IPS-18a (cell line): Measurements from ENCODE around the gene RETREG2.

Source experiments
- H3K27ac ChIP-seq: one replicate; pipeline ENCODE4 v1.5.1; 2013; ENCODE audit warnings: low read length
- H3K27me3 ChIP-seq: one replicate; pipeline ENCODE4 v1.6.1; 2013; ENCODE audit warnings: mild to moderate bottlenecking, low read length; ENCODE audit not compliant: control insufficient read depth, insufficient read depth
- H3K36me3 ChIP-seq: one replicate; pipeline ENCODE4 v1.6.1; 2013; ENCODE audit warnings: low read depth, low read length; ENCODE audit not compliant: control insufficient read depth
- H3K4me1 ChIP-seq: one replicate; pipeline ENCODE4 v1.6.1; 2013; ENCODE audit warnings: low read depth, low read length; ENCODE audit not compliant: control insufficient read depth
- H3K4me3 ChIP-seq: one replicate; pipeline ENCODE4 v1.5.1; 2013; ENCODE audit warnings: low read length
- H3K9ac ChIP-seq: one replicate; pipeline ENCODE4 v1.6.1; 2013; ENCODE audit warnings: mild to moderate bottlenecking, low read length, moderate library complexity
- H3K9me3 ChIP-seq: one replicate; pipeline ENCODE4 v1.6.1; 2013; ENCODE audit warnings: low read depth, low read length; ENCODE audit not compliant: control insufficient read depth

The RETREG2 gene

DNA sequence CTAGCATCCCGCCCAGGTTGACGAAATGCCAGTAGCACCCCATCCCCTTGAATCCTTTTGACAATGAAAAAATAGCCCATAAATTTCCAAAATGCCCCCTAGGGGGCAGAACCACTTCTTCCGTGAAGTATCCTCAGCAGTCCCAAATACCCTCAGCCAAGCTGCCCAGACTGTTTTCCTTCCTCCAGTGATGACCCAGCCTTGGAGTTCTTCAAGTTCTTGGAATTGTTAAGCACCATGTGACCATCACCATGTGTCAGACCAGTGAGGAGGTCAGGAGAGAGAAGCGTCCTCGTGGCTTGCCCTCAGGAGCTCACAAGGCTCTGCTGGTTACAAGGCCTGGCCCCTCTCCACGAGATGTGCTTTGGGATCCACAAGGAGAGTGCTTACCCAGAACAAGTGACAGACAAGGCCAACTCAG, 6.8 kb upstream of the RETREG2 start:
- H3K9ac ChIP-seq, result no peak overlapping the region
- H3K4me1 ChIP-seq, result no peaks in the 10 kb centered on the region
- no peak overlapping the region for H3K4me3 ChIP-seq
- H3K27ac ChIP-seq, result no peak overlapping the region
- no peaks in the 10 kb centered on the region for H3K9me3 ChIP-seq
- no peaks in the 10 kb centered on the region for H3K27me3 ChIP-seq
- H3K36me3 ChIP-seq, result no peaks in the 10 kb centered on the region

DNA sequence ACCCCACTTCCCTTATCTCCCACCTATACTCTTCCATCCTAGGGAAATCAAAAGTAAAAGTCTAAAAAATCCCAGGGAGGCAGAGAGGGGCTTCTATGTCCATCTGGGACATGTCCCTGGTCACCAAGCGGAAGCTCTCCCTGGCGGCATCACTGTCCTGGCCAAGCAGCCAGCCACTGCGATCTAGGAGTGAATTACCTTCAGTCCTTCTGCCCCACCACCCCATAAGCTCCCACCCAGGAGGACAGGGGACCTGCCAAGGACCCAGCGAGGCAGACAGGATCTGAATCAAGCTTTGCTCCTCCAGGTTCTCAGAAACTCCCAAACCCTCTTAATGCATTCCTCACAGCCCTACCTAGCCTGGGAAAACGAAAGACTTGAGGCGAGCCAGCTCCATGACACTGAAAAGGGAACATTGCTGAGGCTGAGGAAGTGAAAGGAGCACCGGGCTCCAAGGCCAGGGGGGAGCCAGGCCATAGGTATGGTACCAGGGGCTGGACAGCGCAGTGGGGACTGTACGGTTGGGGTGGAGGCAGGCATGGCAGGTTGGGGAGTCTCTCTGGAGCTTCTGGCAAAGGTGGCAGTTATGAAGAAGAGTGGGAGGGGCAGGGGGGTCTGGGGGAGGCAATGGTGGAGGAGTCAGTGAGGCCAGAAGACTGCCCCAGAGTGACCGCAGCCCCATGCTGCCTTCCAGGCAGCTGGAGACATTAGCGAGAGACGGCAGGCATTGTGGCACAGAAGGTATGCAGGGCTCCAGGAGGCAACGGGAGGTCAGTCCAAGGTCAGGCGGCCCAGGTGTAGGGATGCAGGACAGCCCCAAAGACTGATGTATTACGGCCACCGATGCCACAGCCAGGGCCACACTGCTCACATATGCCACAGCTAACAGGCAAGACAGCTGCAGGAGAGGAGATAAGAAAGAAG, 5.6 kb upstream of the RETREG2 start:
- Histone ChIP-seq H3K9ac (no peak overlapping the region), H3K27ac (no peak overlapping the region), H3K9me3 (no peaks in the 10 kb centered on the region), H3K4me3 (no peak overlapping the region), H3K36me3 (no peaks in the 10 kb centered on the region), H3K4me1 (no peaks in the 10 kb centered on the region), H3K27me3 (no peaks in the 10 kb centered on the region)

- H3K4me1 ChIP-seq, result no peaks in the 10 kb centered on the region
- H3K9ac ChIP-seq, result no peak overlapping the region
- H3K27ac ChIP-seq, result no peak overlapping the region
- no peaks in the 10 kb centered on the region for H3K9me3 ChIP-seq
- no peak overlapping the region for H3K4me3 ChIP-seq
- H3K27me3 ChIP-seq, result no peaks in the 10 kb centered on the region
- H3K36me3 ChIP-seq, result no peaks in the 10 kb centered on the region
Observed at GRCh38 chr2:219173176-219173575, 4.9 kb upstream of the RETREG2 start.

- Histone ChIP-seq H3K27me3 (no peaks in the 10 kb centered on the region), H3K36me3 (no peaks in the 10 kb centered on the region), H3K4me1 (peaks cover 4% of the 10 kb centered on the region), H3K9ac (no peak overlapping the region), H3K27ac (no peak overlapping the region), H3K9me3 (no peaks in the 10 kb centered on the region), H3K4me3 (no peak overlapping the region)
Observed at GRCh38 chr2:219174146-219174545, 3.9 kb upstream of the RETREG2 start.

- H3K36me3 ChIP-seq, result peaks cover 2% of the 10 kb centered on the region
Observed at GRCh38 chr2:219174801-219175200, 3.3 kb upstream of the RETREG2 start.

DNA sequence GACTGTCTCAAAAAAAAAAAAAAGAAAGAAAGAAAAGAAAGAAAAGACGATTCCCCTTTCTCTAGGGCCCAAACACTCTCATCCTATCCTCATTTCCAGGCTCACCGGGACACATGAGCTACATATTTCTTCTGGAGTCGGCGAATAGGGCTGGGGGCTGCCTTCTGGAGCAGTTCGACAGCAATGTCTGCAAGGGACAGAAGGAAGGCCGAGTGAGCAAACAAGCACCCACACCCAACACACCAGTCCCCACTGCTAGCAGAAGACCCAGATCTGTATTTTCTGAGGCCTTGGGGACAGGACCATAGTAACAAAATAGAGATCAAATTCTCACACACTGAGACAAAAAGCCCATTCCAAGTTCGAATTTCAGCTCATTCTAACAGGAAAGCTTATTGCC, 2.6 kb upstream of the RETREG2 start:
- peak overlapping the region; percentile 76 for H3K4me3 ChIP-seq
- no peak overlapping the region for H3K27ac ChIP-seq
- H3K9me3 ChIP-seq, result no peaks in the 10 kb centered on the region
- peaks cover 7% of the 10 kb centered on the region for H3K36me3 ChIP-seq
- H3K27me3 ChIP-seq, result no peaks in the 10 kb centered on the region
- H3K4me1 ChIP-seq, result peaks cover 5% of the 10 kb centered on the region
- H3K9ac ChIP-seq, result no peak overlapping the region

More at GRCh38 chr2:219174801-219175200, 3.3 kb upstream of the RETREG2 start:
- no peaks in the 10 kb centered on the region for H3K27me3 ChIP-seq
- H3K4me1 ChIP-seq, result peaks cover 5% of the 10 kb centered on the region
- no peak overlapping the region for H3K9ac ChIP-seq
- H3K9me3 ChIP-seq, result no peaks in the 10 kb centered on the region
- no peak overlapping the region for H3K4me3 ChIP-seq
- H3K27ac ChIP-seq, result no peak overlapping the region

GRCh38 chr2:219175928-219176817, 1.9 kb upstream of the RETREG2 start:
- Histone ChIP-seq H3K4me3 (peak overlapping the region; percentile 76), H3K9me3 (no peaks in the 10 kb centered on the region), H3K27me3 (no peaks in the 10 kb centered on the region), H3K4me1 (peaks cover 5% of the 10 kb centered on the region), H3K36me3 (peaks cover 11% of the 10 kb centered on the region), H3K27ac (no peak overlapping the region), H3K9ac (peak overlapping the region; percentile 6)

- Histone ChIP-seq H3K27ac (no peak within 1 kb of the TSS), H3K4me3 (peak within 1 kb of the TSS; percentile 76), H3K36me3 (peaks cover 19% of the 10 kb centered on the region), H3K4me1 (peaks cover 5% of the 10 kb centered on the region), H3K9me3 (no peaks in the 10 kb centered on the region), H3K9ac (peak within 1 kb of the TSS; percentile 6), H3K27me3 (no peaks in the 10 kb centered on the region)
Observed at GRCh38 chr2:219176818-219177551, 1.1 kb upstream of the RETREG2 start, which contains the start of gene CNPPD1. Gene CNPPD1, minus strand, starts transcription at chr2:219176925. Its CDS starts 97 bp downstream, at chr2:219176828.

GRCh38 chr2:219178377-219179175, 501 bp downstream of the RETREG2 start:
- peaks cover 27% of the 10 kb centered on the region for H3K36me3 ChIP-seq
- H3K4me3 ChIP-seq, result peak overlapping the region; percentile 76
- H3K9ac ChIP-seq, result peak overlapping the region; percentile 4
- H3K9me3 ChIP-seq, result no peaks in the 10 kb centered on the region
- H3K27ac ChIP-seq, result no peak overlapping the region
- H3K4me1 ChIP-seq, result peaks cover 5% of the 10 kb centered on the region
- no peaks in the 10 kb centered on the region for H3K27me3 ChIP-seq

GRCh38 chr2:219179601-219180465, 1.8 kb downstream of the RETREG2 start:
- no peaks in the 10 kb centered on the region for H3K27me3 ChIP-seq
- no peak overlapping the region for H3K27ac ChIP-seq
- no peak overlapping the region for H3K9ac ChIP-seq
- peaks cover 5% of the 10 kb centered on the region for H3K4me1 ChIP-seq
- H3K36me3 ChIP-seq, result peaks cover 29% of the 10 kb centered on the region
- H3K9me3 ChIP-seq, result no peaks in the 10 kb centered on the region
- no peak overlapping the region for H3K4me3 ChIP-seq
